Vagina (tissue), 2 donors: ENCODE data around the gene SHANK3. TPM values are rescaled to one million over a fixed set of nuclear protein-coding genes. Genes with fewer than 3 reads are reported as not detected.

ENCODE experiments used
- DNase-seq, 2 donors: peaks; one replicate each; pipeline ENCODE4 v3.0.0-alpha.2; 2017; ENCODE audit errors: extremely low spot score in 2 of 2
- H3K27ac ChIP-seq: fragments of 200-600 bp; sonication (generic); one replicate; pipeline ENCODE4 v1.5.1; 2019
- H3K27me3 ChIP-seq: fragments of 200-600 bp; sonication (generic); one replicate; pipeline ENCODE4 v1.5.1; 2019
- H3K36me3 ChIP-seq, 2 donors: fragments of 200-600 bp; sonication (generic); one replicate each; pipeline ENCODE4 v1.5.1; 2017 to 2019
- H3K4me1 ChIP-seq: fragments of 200-600 bp; sonication (generic); one replicate; pipeline ENCODE4 v1.5.1; 2019
- H3K4me3 ChIP-seq, 2 donors: fragments of 200-600 bp; sonication (generic); 1 replicate in 1 of 2; 2 replicates in 1 of 2; pipeline ENCODE4 v1.5.1; 2016 to 2019
- H3K9me3 ChIP-seq: fragments of 200-600 bp; sonication (generic); one replicate; pipeline ENCODE4 v1.5.1; 2019
- CTCF ChIP-seq, 3 experiments: fragments of 450-650 bp in 2 of 3; fragments of 200-600 bp in 1 of 3; sonication (generic) in 1 of 3; IDR thresholded peaks; one replicate each; pipeline ENCODE4 v1.5.1; 2017 to 2019; ENCODE audit warnings: antibody characterized with exemption in 3 of 3, mild to moderate bottlenecking in 2 of 3, moderate library complexity in 2 of 3
- POLR2A ChIP-seq, 2 donors: fragments of 450-650 bp; IDR thresholded peaks; one replicate each; pipeline ENCODE4 v1.6.1; 2017; ENCODE audit warnings: antibody characterized with exemption in 2 of 2, mild to moderate bottlenecking in 2 of 2, moderate library complexity in 2 of 2
- POLR2AphosphoS5 ChIP-seq, 2 donors: sonication (generic); formaldehyde crosslinking; IDR thresholded peaks; one replicate each; pipeline ENCODE4 v1.9.0; 2017; ENCODE audit warnings: antibody characterized with exemption in 2 of 2, mild to moderate bottlenecking in 2 of 2, low read depth in 1 of 2; ENCODE audit not compliant: insufficient read depth in 1 of 2
- intact Hi-C: fragments of 100-400 bp; cut with DNase I; formaldehyde crosslinking; loops from one replicate; pipeline ENCODE4 v1.15.1; 2023
- small RNA-seq: library from RNA; depleted of rRNA; stranded (forward); fragments of <200 nt; gene quantifications from one replicate; pipeline ENCODE3, GENCODE V24; 2016
- total RNA-seq: library from RNA; depleted of rRNA; stranded (reverse); fragments of >200 nt; gene quantifications from one replicate; pipeline ENCODE4 v1.2.3, GENCODE V29; 2016

Gene SHANK3
- total RNA-seq, 1 donor from 2014 or later: 20.4 TPM

DNA sequence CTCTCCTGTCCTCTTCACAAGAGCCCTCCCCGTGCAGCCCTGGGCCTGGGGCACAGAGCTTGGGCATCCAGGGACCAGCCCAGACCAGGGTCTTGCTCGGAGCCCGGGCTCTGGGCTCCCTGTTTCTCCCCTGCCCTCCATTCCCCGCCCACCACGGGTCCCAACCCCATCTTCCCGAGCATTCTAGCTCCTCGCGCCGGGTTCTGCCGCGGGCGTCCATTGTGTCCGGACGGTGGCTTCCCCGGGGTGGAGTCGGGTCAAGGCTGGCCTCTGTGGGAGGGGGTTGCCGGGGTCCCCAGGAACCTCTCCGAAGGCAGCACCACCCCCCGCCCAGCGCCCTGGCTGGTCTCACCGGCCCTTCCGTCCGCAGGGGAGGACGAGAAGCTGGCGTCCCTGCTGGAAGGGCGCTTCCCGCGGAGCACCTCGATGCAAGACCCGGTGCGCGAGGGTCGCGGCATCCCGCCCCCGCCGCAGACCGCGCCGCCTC lies 47.2 kb downstream of the SHANK3 start:
- Histone ChIP-seq H3K4me3 (no peak overlapping the region), H3K4me1 (no peaks in the 10 kb centered on the region), H3K36me3 (no peaks in the 10 kb centered on the region), H3K9me3 (no peaks in the 10 kb centered on the region), H3K27ac (no peak overlapping the region), H3K27me3 (no peaks in the 10 kb centered on the region)
- DNase-seq: no peak
- no peak for TF ChIP-seq POLR2AphosphoS5 (IDR thresholded peaks at IDR 0.05; ENCODE audit: insufficient read depth in 1 of 2, low read depth in 1 of 2)
- no peak for TF ChIP-seq CTCF (IDR thresholded peaks at IDR 0.05)
- no peak for TF ChIP-seq POLR2A (IDR thresholded peaks at IDR 0.05)
- intact Hi-C loops: no loop called here

DNA sequence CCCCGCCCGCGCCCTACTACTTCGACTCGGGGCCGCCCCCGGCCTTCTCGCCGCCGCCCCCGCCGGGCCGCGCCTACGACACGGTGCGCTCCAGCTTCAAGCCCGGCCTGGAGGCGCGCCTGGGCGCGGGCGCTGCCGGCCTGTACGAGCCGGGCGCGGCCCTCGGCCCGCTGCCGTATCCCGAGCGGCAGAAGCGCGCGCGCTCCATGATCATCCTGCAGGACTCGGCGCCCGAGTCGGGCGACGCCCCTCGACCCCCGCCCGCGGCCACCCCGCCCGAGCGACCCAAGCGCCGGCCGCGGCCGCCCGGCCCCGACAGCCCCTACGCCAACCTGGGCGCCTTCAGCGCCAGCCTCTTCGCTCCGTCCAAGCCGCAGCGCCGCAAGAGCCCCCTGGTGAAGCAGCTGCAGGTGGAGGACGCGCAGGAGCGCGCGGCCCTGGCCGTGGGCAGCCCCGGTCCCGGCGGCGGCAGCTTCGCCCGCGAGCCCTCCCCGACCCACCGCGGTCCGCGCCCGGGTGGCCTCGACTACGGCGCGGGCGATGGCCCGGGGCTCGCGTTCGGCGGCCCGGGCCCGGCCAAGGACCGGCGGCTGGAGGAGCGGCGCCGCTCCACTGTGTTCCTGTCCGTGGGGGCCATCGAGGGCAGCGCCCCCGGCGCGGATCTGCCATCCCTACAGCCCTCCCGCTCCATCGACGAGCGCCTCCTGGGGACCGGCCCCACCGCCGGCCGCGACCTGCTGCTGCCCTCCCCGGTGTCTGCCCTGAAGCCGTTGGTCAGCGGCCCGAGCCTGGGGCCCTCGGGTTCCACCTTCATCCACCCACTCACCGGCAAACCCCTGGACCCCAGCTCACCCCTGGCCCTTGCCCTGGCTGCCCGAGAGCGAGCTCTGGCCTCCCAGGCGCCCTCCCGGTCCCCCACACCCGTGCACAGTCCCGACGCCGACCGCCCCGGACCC lies 48.0 kb downstream of the SHANK3 start:
- no peak overlapping the region for H3K27ac ChIP-seq
- DNase-seq: no peak
- intact Hi-C loops: no loop called here
- H3K36me3 ChIP-seq: no peaks in the 10 kb centered on the region
- no peaks in the 10 kb centered on the region for H3K27me3 ChIP-seq
- TF ChIP-seq POLR2AphosphoS5 (IDR thresholded peaks at IDR 0.05; ENCODE audit: insufficient read depth in 1 of 2, low read depth in 1 of 2): no peak
- no peak for TF ChIP-seq POLR2A (IDR thresholded peaks at IDR 0.05)
- TF ChIP-seq CTCF (IDR thresholded peaks at IDR 0.05): no peak
- H3K4me3 ChIP-seq: peak overlapping the region in 1 of 2 donors; percentile 13
- no peaks in the 10 kb centered on the region for H3K4me1 ChIP-seq
- no peaks in the 10 kb centered on the region for H3K9me3 ChIP-seq

- Histone ChIP-seq H3K36me3 (no peaks in the 10 kb centered on the region), H3K4me3 (no peak overlapping the region), H3K27me3 (no peaks in the 10 kb centered on the region), H3K9me3 (no peaks in the 10 kb centered on the region), H3K27ac (no peak overlapping the region), H3K4me1 (no peaks in the 10 kb centered on the region)
- intact Hi-C loops: no loop called here
- DNase-seq: no peak
- TF ChIP-seq POLR2AphosphoS5 (IDR thresholded peaks at IDR 0.05; ENCODE audit: insufficient read depth in 1 of 2, low read depth in 1 of 2): peak in 1 of 2 donors; percentile 18
- TF ChIP-seq POLR2A (IDR thresholded peaks at IDR 0.05): no peak
- TF ChIP-seq CTCF (IDR thresholded peaks at IDR 0.05): no peak
Measured at GRCh38 chr22:50721257-50721844, 48.7 kb downstream of the SHANK3 start.

DNA sequence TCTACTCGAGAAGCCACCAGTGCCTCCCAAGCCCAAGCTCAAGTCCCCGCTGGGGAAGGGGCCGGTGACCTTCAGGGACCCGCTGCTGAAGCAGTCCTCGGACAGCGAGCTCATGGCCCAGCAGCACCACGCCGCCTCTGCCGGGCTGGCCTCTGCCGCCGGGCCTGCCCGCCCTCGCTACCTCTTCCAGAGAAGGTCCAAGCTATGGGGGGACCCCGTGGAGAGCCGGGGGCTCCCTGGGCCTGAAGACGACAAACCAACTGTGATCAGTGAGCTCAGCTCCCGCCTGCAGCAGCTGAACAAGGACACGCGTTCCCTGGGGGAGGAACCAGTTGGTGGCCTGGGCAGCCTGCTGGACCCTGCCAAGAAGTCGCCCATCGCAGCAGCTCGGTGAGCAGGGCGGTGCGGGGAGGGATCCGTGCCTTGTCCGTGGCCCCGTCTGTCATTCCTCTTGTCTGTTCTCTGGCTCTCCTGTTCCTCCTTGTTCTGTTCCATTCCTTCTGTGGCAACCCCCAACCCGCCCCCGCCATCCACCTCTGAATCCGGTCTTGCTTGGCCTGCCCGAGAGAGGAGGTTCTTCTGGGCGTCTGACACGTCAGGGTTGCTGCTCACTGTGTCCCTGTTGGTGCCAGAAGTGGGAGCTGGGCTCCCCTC lies 49.6 kb downstream of the SHANK3 start:
- no peaks in the 10 kb centered on the region for H3K4me1 ChIP-seq
- no peak overlapping the region for H3K4me3 ChIP-seq
- no peak overlapping the region for H3K27ac ChIP-seq
- no peaks in the 10 kb centered on the region for H3K36me3 ChIP-seq
- DNase-seq: no peak
- peak in 1 of 2 donors; percentile 18 for TF ChIP-seq POLR2AphosphoS5 (IDR thresholded peaks at IDR 0.05; ENCODE audit: insufficient read depth in 1 of 2, low read depth in 1 of 2)
- no peak for TF ChIP-seq POLR2A (IDR thresholded peaks at IDR 0.05)
- no peaks in the 10 kb centered on the region for H3K9me3 ChIP-seq
- no peaks in the 10 kb centered on the region for H3K27me3 ChIP-seq
- intact Hi-C loops: no loop called here

Small RNA genes within 50 kb of the gene (small RNA-seq; reads per million reads assigned to genes)
- not detected for gene RF00019
- not detected for gene RNU6-409P

Other genes starting within 250 kb of the SHANK3 start
- 37.3 TPM for gene SBF1, start 197.8 kb upstream of the SHANK3 start, total RNA-seq
- not detected for gene ADM2, start 191.3 kb upstream of the SHANK3 start, total RNA-seq
- gene MIOX, start 186.0 kb upstream of the SHANK3 start, total RNA-seq: not detected
- 57.0 TPM for gene LMF2, start 165.1 kb upstream of the SHANK3 start, total RNA-seq
- 45.7 TPM for gene NCAPH2, start 164.6 kb upstream of the SHANK3 start, total RNA-seq
- gene SCO2, start 147.2 kb upstream of the SHANK3 start, total RNA-seq: 25.0 TPM
- gene TYMP, start 142.8 kb upstream of the SHANK3 start, total RNA-seq: 82.0 TPM
- gene KLHDC7B, start 126.9 kb upstream of the SHANK3 start, total RNA-seq: 0.49 TPM
- gene SYCE3, start 109.9 kb upstream of the SHANK3 start, total RNA-seq: not detected
- 29.2 TPM for gene CPT1B, start 94.4 kb upstream of the SHANK3 start, total RNA-seq
- gene CHKB, start 90.0 kb upstream of the SHANK3 start, total RNA-seq: 51.6 TPM
- 3.2 TPM for gene MAPK8IP2, start 72.0 kb upstream of the SHANK3 start, total RNA-seq
- gene ARSA, start 44.7 kb upstream of the SHANK3 start, total RNA-seq: 44.2 TPM
- gene ACR, start 65.4 kb downstream of the SHANK3 start, total RNA-seq: not detected
- gene RABL2B, start 110.8 kb downstream of the SHANK3 start, total RNA-seq: 28.2 TPM